ENCODE data around the gene EFHC1.
"Not testable (repeated sequence)": the region's sequence is repeated elsewhere in the genome, so short reads cannot be mapped to it uniquely, and the experiment has no call there.

The EFHC1 gene

GRCh38 chr6:52461194-52461593 lies 41.1 kb downstream of the EFHC1 start:
- DNase-seq = not testable (repeated sequence)

DNA sequence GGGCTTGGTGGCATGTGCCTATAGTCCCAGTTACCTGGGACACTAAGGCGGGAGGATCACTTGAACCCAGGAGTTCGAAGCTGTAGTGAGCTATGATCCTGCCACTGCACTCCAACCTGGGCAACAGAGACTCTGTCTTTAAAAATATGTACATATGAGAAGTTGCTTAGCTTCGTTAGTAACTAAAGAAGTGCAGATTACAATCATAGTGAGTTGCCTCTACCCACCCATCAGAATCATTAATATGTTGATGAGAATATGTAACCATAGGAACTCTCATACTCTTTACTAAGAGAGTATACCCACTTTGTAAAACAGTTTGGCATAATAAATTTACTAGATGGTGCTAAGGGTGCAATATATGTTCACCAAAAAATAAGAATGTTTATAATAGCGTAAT lies 54.0 kb downstream of the EFHC1 start:
- no peak for DNase-seq

DNA sequence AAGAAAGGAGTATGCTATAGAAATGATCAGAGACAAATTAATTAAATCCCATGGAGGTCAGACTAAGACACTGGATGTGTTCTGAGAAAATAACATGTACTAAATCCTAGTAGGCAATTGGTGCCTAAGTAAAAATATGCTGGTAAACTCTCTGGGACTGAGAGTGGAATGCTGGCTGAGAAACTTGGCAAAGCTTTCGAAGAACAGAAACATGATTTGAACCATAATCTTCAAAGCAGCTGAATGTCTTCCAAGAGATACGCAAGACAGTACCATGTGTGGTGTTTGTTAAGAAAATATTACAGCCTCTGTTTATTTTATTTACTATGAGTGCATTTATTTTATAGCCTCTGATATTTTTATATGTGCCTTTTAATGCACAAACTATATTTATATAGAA lies 55.2 kb downstream of the EFHC1 start:
- no peak for DNase-seq

- no peak for DNase-seq
These were observed 62.9 kb downstream of the EFHC1 start for GRCh38 chr6:52482903-52483670.

GRCh38 chr6:52483671-52484003 lies 63.5 kb downstream of the EFHC1 start:
- no peak for DNase-seq

DNA sequence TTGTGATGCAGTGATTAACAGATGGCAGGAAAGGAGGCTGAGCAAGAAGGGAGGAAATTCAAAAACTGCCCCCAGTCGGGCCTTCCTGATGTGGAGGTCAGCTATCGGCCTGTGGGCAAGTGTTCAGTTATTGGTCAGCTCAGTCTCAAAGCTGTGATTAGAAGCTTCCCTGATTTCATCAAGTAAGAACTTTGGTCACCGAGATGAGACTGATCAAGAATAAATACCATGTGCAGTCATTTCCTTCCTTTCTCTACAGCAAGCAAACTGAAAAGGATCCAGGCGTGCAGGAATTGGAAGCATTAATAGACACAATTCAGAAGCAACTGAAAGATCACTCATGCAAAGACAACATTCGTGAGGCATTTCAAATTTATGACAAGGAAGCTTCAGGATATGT lies 69.7 kb downstream of the EFHC1 start:
- no peak for DNase-seq

DNA sequence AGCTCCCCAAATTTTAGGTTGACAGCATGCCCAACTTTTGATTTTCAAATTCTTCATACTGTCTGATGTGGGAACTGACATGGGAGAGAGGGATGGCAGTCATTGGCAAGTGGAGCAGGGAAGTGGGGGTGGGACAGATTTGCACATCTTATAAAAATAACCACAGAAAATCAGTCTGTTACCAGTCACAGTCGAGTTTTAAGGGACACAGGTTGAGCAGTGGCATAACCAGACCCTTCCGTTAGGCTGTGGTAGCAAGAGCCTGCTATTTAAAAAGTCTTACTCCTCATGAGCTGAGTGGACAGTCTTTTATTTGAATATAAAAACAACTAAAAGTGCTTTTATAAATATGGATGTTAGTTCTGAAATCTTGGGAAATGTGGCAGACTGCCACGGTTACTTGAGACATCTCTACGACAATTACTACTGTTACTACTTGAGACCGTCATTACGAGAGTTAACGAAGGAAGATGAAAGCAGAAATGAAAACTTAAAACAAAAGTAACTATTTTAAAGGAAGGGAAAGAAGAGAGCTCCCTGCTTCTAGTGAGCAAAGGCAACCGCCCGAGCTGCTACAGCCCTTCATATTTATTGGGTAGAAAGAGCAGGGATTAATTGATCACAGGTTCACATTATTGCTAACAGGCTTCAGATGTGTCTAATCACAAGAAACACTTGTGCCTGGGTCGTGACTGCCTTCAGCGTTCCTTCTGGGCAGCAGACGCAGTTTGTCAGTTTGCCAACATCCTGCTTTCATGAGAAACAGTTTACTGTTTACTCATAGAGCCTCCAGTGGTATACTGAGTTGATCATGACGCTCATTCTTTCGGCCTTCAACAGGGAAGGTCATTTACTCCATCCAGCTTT lies 71.3 kb downstream of the EFHC1 start:
- no peak for DNase-seq

DNA sequence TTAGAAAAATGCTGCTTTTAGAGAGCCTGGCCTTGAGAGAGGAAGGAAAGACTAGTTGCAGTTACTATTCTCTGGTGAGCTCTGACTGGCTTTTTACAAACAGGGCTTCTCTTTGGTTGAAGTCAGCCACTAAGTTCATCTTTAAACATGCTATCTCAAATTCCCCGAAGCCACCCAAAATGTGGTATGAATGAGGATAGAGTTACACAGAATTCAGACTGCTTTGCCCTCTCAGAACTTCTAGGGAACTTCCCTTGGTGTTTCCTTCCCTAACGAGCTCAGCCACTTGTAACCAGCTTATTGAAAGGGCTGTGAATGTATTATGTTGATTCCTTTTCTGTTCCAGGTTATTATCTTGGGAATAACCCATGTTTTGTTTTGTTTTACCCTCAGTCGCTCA lies 73.5 kb downstream of the EFHC1 start:
- DNase-seq = no peak

DNA sequence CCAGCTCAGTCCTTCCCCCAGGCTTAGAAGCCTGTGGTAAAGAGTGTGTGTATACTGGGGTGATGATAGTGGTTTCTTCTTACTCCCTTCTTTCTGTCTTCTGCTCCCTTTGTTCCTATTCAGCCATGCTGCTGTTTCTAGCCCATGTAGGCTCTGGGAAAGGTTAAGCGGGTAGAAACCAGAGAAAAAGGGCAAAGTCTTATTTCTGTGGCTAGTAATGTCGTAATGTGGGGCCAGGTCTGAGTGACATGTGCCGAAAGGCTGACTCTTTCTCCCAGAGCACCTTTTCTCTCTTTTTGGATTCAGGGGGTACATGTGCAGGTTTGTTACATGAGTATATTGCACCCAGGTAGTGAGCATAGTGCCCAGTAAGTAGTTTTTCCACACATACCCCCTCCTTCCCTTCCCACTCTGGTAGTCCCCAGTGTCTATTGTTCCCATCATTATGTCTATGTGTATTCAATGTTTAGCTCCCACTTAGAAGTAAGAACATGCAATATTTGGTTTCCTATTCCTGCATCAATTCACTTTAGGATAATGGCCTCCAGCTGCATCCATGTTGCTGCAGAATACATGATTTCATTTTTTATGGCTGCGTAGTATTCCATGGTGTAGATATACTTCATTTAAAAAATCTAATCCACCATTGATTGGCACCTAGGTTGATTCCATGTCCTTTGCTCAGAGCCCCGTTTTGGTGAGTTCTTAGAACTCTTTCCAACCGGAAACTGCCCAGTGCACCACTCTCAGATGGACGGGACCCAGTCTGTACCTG lies 74.3 kb downstream of the EFHC1 start:
- no peak for DNase-seq

GRCh38 chr6:52495922-52496321 lies 75.8 kb downstream of the EFHC1 start:
- DNase-seq = no peak

GRCh38 chr6:52496631-52497030 lies 76.5 kb downstream of the EFHC1 start:
- DNase-seq = no peak

GRCh38 chr6:52497652-52498408 lies 77.7 kb downstream of the EFHC1 start:
- DNase-seq = peak; percentile 7

DNA sequence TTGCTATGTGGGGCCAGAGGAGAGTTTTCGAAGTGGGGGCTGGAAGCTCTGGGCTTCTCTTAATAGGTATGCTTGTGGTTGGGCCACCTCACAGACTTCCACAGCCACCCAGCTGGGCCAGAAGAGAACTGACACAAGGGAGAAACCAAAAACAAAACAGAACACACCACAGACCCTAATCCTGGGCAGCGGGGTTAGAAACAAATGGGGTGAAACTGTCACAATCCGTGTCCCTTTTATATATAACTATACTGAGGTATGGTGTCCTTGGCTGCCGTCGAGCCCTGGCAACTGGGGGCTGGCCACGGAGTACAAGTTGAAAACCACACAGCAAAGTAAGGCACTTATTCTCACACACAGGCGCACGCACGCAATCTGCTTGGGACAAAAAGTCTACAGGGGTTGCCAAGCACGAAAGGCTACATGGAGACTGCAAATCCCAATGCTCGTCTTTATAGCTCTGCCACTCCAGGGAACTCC lies 78.4 kb downstream of the EFHC1 start:
- DNase-seq = no peak

GRCh38 chr6:52499026-52499425 lies 78.9 kb downstream of the EFHC1 start:
- no peak for DNase-seq

DNA sequence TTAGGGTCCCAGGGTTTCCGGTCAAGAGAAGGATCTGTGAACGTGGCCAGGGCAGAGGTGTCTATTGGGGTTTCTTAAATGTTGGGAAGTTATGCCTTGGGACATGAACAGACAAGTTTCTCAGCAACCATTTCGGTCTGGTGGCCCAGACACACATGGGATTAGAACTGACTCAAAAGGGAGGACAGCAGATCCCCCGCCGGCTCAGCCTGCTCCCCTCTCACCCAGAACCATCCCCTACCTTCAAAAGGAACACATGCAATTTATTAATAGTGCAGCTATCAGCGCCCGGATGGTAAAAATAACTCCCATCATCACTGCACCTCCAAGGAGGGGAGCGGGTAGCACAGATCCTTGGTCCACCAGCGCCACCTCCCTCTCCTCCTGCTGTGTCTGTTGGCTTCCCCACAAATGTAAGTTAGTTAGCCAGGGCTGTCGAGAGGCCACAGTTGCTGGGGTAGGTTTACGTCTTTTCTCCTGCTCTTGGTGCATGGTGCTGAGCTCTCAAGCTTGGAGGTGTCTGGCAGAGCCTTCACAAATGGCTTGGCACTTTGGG lies 79.6 kb downstream of the EFHC1 start:
- DNase-seq = no peak

- DNase-seq = no peak
These were observed 80.3 kb downstream of the EFHC1 start for GRCh38 chr6:52500238-52501129.

GRCh38 chr6:52502306-52503029 lies 82.3 kb downstream of the EFHC1 start:
- DNase-seq = no peak

- no peak for DNase-seq
These were observed 83.2 kb downstream of the EFHC1 start for GRCh38 chr6:52503323-52503747.

DNA sequence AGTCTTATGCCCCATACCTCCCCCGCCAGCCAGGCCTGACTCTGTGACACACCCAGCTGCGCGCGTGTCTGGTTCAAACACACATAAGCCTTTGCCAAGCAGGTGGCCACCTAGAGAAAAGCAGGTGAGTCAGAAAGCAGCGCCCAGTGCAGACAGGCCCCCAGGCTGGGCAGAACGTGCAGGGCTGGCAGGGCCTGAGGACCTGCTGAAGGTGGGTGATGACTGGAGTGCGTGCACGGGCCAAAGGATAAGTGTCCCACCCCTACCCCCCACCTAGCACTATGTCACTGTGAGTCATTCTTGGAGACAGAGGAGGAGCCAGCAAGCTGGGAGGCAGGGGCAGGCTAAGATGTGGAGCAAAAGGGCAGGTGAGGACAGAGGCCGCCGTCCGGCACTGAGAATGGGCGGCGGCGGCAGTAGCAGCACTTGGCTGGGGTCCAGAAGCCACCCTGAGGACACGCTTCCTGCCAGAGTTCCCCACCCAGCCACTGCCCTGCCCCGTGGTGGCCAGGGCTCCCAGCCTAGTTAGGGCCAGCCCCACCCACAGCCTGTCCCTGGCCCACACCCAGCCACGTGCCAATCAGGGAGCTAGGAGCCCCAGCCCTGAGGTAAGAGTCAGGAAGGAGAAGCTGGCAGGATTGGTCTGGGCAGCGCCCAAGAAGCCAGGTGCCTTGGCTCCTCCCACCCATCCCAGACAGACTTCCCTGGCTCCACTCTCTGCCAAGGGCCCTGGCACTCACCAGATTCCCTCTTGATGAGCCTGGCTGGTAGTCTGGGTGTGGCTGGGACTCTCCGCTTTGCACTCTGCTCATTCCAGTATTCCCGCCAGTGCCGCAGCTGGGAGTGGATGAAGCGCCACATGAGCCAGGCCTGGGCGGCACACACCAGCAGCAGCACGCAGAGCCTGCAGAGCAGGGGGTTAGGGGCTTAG lies 84.0 kb downstream of the EFHC1 start:
- DNase-seq = peak; percentile 92
